H9 (cell line): Measurements from ENCODE around the gene CAVIN1. TPM values are rescaled to one million over a fixed set of nuclear protein-coding genes. Genes with fewer than 3 reads are reported as not detected.

Experiments used
- DNase-seq: peaks from one replicate; pipeline ENCODE4 v3.0.0-alpha.2; 2017
- H2AFZ ChIP-seq: one replicate; pipeline ENCODE4 v1.6.1; 2013; ENCODE audit warnings: mild to moderate bottlenecking, low read length, control low read depth, moderate library complexity
- H2AK5ac ChIP-seq: 2 replicates; pipeline ENCODE4 v1.6.1; 2013; ENCODE audit warnings: low read length, control low read depth, mixed read lengths; ENCODE audit not compliant: insufficient read length
- H2BK120ac ChIP-seq: one replicate; pipeline ENCODE4 v1.6.1; 2013; ENCODE audit warnings: low read depth, mild to moderate bottlenecking, low read length, control low read depth, inconsistent platforms; ENCODE audit not compliant: poor library complexity, severe bottlenecking
- H2BK12ac ChIP-seq: 2 replicates; pipeline ENCODE4 v1.6.1; 2013; ENCODE audit warnings: low read length, control low read depth, mixed read lengths, low read depth; ENCODE audit not compliant: insufficient read length
- H2BK15ac ChIP-seq: 2 replicates; pipeline ENCODE4 v1.6.1; 2013; ENCODE audit warnings: low read depth, low read length, control low read depth
- H2BK20ac ChIP-seq: one replicate; pipeline ENCODE4 v1.6.1; 2013; ENCODE audit warnings: low read depth, mild to moderate bottlenecking, low read length, control low read depth, inconsistent platforms; ENCODE audit not compliant: poor library complexity, severe bottlenecking
- H2BK5ac ChIP-seq: 2 replicates; pipeline ENCODE4 v1.6.1; 2013; ENCODE audit warnings: low read length, control low read depth, mixed read lengths; ENCODE audit not compliant: insufficient read length
- H3K14ac ChIP-seq: 2 replicates; pipeline ENCODE4 v1.6.1; 2013; ENCODE audit warnings: low read length, control low read depth; ENCODE audit not compliant: insufficient read depth
- H3K18ac ChIP-seq: 2 replicates; pipeline ENCODE4 v1.6.1; 2013; ENCODE audit warnings: low read depth, mild to moderate bottlenecking, mixed read lengths, low read length, control low read depth; ENCODE audit not compliant: insufficient read length
- H3K23ac ChIP-seq: 2 replicates; pipeline ENCODE4 v1.6.1; 2013; ENCODE audit warnings: low read length, control low read depth, mixed read lengths, low read depth; ENCODE audit not compliant: insufficient read length
- H3K23me2 ChIP-seq: 2 replicates; pipeline ENCODE4 v1.6.1; 2013; ENCODE audit warnings: low read depth, mild to moderate bottlenecking, mixed read lengths, low read length, control low read depth; ENCODE audit not compliant: insufficient read length, poor library complexity, severe bottlenecking
- H3K27ac ChIP-seq: 2 replicates; pipeline ENCODE4 v1.5.1; 2013; ENCODE audit warnings: low read length, control low read depth, mixed read lengths, low read depth; ENCODE audit not compliant: insufficient read length
- H3K27me3 ChIP-seq: 2 replicates; pipeline ENCODE4 v1.6.1; 2013; ENCODE audit warnings: low read length, control low read depth, inconsistent platforms; ENCODE audit not compliant: insufficient read depth
- H3K4ac ChIP-seq: 2 replicates; pipeline ENCODE4 v1.6.1; 2013; ENCODE audit warnings: low read depth, mild to moderate bottlenecking, control low read depth, inconsistent platforms, low read length, moderate library complexity
- H3K4me1 ChIP-seq: 2 replicates; pipeline ENCODE4 v1.6.1; 2013; ENCODE audit warnings: low read length, control low read depth, inconsistent platforms; ENCODE audit not compliant: insufficient read depth
- H3K4me2 ChIP-seq: 2 replicates; pipeline ENCODE4 v1.6.1; 2013; ENCODE audit warnings: low read length, control low read depth, mixed read lengths; ENCODE audit not compliant: insufficient read length, insufficient read depth
- H3K56ac ChIP-seq: 2 replicates; pipeline ENCODE4 v1.6.1; 2013; ENCODE audit warnings: low read depth, mild to moderate bottlenecking, mixed read lengths, low read length, control low read depth; ENCODE audit not compliant: insufficient read length
- H3K79me1 ChIP-seq: 2 replicates; pipeline ENCODE4 v1.6.1; 2013; ENCODE audit warnings: low read depth, mild to moderate bottlenecking, moderate library complexity, low read length, control low read depth, inconsistent platforms; ENCODE audit not compliant: insufficient read depth, poor library complexity, severe bottlenecking
- H3K79me2 ChIP-seq: 2 replicates; pipeline ENCODE4 v1.6.1; 2013; ENCODE audit warnings: low read length, control low read depth, inconsistent platforms; ENCODE audit not compliant: insufficient read depth
- H3K9ac ChIP-seq: 2 replicates; pipeline ENCODE4 v1.6.1; 2013; ENCODE audit warnings: low read length, control low read depth, mixed read lengths; ENCODE audit not compliant: insufficient read length; ENCODE audit errors: extremely low read depth
- H3K9me3 ChIP-seq: one replicate; pipeline ENCODE4 v1.6.1; 2013; ENCODE audit warnings: low read depth, low read length, inconsistent platforms; ENCODE audit not compliant: control insufficient read depth
- H3T11ph ChIP-seq: one replicate; pipeline ENCODE4 v1.6.1; 2013; ENCODE audit warnings: mild to moderate bottlenecking, low read length, control low read depth, inconsistent platforms
- H4K20me1 ChIP-seq: one replicate; pipeline ENCODE4 v1.6.1; 2013; ENCODE audit not compliant: control insufficient read depth, insufficient read length, insufficient read depth
- H4K5ac ChIP-seq: 2 replicates; pipeline ENCODE4 v1.6.1; 2013; ENCODE audit warnings: low read depth, mild to moderate bottlenecking, mixed read lengths, low read length, control low read depth; ENCODE audit not compliant: insufficient read length
- H4K8ac ChIP-seq: replicated peaks from 2 replicates; pipeline ENCODE4 v1.6.1; 2013; ENCODE audit warnings: low read length, control low read depth, mixed read lengths, low read depth; ENCODE audit not compliant: insufficient read length
- H4K91ac ChIP-seq: 2 replicates; pipeline ENCODE4 v1.6.1; 2013; ENCODE audit warnings: low read depth, mild to moderate bottlenecking, moderate library complexity, mixed read lengths, low read length, control low read depth; ENCODE audit not compliant: insufficient read length
- H3K27ac Mint-ChIP-seq, 3 experiments: 2 replicates in 2 of 3; 3 replicates in 1 of 3; pipeline ENCODE4 v1.8.0; 2020 to 2021; ENCODE audit warnings: mixed read lengths in 3 of 3, mild to moderate bottlenecking in 1 of 3, moderate library complexity in 1 of 3
- H3K27me3 Mint-ChIP-seq: 2 replicates; pipeline ENCODE4 v1.8.0; 2021; ENCODE audit warnings: low read depth, mild to moderate bottlenecking, moderate library complexity, mixed read lengths
- H3K36me3 Mint-ChIP-seq, 3 experiments: 2 replicates in 2 of 3; 3 replicates in 1 of 3; pipeline ENCODE4 v1.8.0; 2020 to 2021; ENCODE audit warnings: low read depth in 3 of 3, mixed read lengths in 3 of 3; ENCODE audit not compliant: insufficient read depth in 1 of 3
- H3K4me1 Mint-ChIP-seq, 2 experiments: 2 replicates each; pipeline ENCODE4 v1.8.0; 2020; ENCODE audit warnings: mixed read lengths in 2 of 2
- H3K4me3 Mint-ChIP-seq, 2 experiments: 2 replicates in 1 of 2; 3 replicates in 1 of 2; pipeline ENCODE4 v1.8.0; 2020 to 2021; ENCODE audit warnings: mild to moderate bottlenecking in 2 of 2, mixed read lengths in 2 of 2, moderate library complexity in 1 of 2
- H3K9me3 Mint-ChIP-seq, 2 experiments: 2 replicates in 1 of 2; 3 replicates in 1 of 2; pipeline ENCODE4 v1.8.0; 2020; ENCODE audit warnings: mild to moderate bottlenecking in 2 of 2, mixed read lengths in 2 of 2, moderate library complexity in 1 of 2
- CTCF ChIP-seq: fragments of 200-600 bp; sonication (generic); conservative IDR thresholded peaks from 3 replicates; pipeline ENCODE4 v1.8.0; 2021; ENCODE audit warnings: antibody characterized with exemption, mild to moderate bottlenecking
- WGBS: extraction: QIAGEN DNeasy Blood & Tissue Kit; methylation state at CpG from one replicate; pipeline ENCODE4 v1.1.7; 2013; ENCODE audit warnings: missing lambda C conversion rate, low lambda C conversion rate, mixed read lengths; ENCODE audit not compliant: insufficient read length; ENCODE audit errors: extremely low coverage; 5-methylcytosine and 5-hydroxymethylcytosine counted together
- total RNA-seq: library from RNA; stranded (reverse); gene quantifications from 2 replicates; pipeline ENCODE4 v1.2.1, GENCODE V29; 2021

Gene CAVIN1
- total RNA-seq, 1 experiment from 2014 or later = 65.2 TPM

GRCh38 chr17:42463976-42464400 is 40.9 kb upstream of the CAVIN1 start:
- Mint-ChIP-seq H3K4me3 (no peak overlapping the region), H3K27me3 (no peaks in the 10 kb centered on the region), H3K9me3 (no peaks in the 10 kb centered on the region), H3K27ac (0 out of 7 replicates have a peak overlapping the region, but pooled peaks of 1 of the 3 experiments have one; percentile 28), H3K4me1 (peaks cover 15 to 17% of the 10 kb centered on the region in 2 experiments), H3K36me3 (peaks cover 4 to 54% (median 45%) of the 10 kb centered on the region in 3 experiments; a peak in 6 of 7 replicates)
- no peak for DNase-seq
- no peak overlapping the region for H2BK5ac ChIP-seq
- no peak overlapping the region for H3K27ac ChIP-seq
- no peak overlapping the region for H2AFZ ChIP-seq
- H3K18ac ChIP-seq = no peak overlapping the region
- H2AK5ac ChIP-seq = no peak overlapping the region
- TF ChIP-seq CTCF = no peak
- H3K27me3 ChIP-seq = no peaks in the 10 kb centered on the region
- no peak overlapping the region for H3K4ac ChIP-seq
- H3K9ac ChIP-seq = no peak overlapping the region
- no peak overlapping the region for H4K8ac ChIP-seq
- no peak overlapping the region for H4K91ac ChIP-seq
- no peak overlapping the region for H2BK120ac ChIP-seq
- no peak overlapping the region for H4K5ac ChIP-seq
- no peak overlapping the region for H3K56ac ChIP-seq
- H3K4me1 ChIP-seq = no peaks in the 10 kb centered on the region
- H2BK20ac ChIP-seq = no peak overlapping the region
- no peak overlapping the region for H3K23ac ChIP-seq
- no peak overlapping the region for H3K14ac ChIP-seq
- no peak overlapping the region for H2BK15ac ChIP-seq
- no peaks in the 10 kb centered on the region for H3K79me2 ChIP-seq
- H3T11ph ChIP-seq = no peak overlapping the region
- no peaks in the 10 kb centered on the region for H4K20me1 ChIP-seq
- no peaks in the 10 kb centered on the region for H3K9me3 ChIP-seq
- H2BK12ac ChIP-seq = no peak overlapping the region
- H3K4me2 ChIP-seq = no peak overlapping the region
- no CpG with 5 or more reads among the region's 4 CpGs for WGBS
- peaks cover 1% of the 10 kb centered on the region for H3K23me2 ChIP-seq
- no peaks in the 10 kb centered on the region for H3K79me1 ChIP-seq
